Stimulated activated CD4-positive, alpha-beta T cell treated with anti-CD3 and anti-CD28 coated beads, TNF-alpha, amount 100 ng/mL, for 24 hours (primary cell): Measurements from ENCODE around the gene SLC25A48.
"Not testable (repeated sequence)": the region's sequence is repeated elsewhere in the genome, so short reads cannot be mapped to it uniquely, and the experiment has no call there.

Experiments
- DNase-seq, 3 experiments: peaks; one replicate each; pipeline ENCODE4 v3.0.0-alpha.2; 2020; ENCODE audit warnings: low read depth in 3 of 3

SLC25A48 gene

GRCh38 chr5:135857630-135858311 lies 23.3 kb downstream of the SLC25A48 start:
- DNase-seq: no peak

GRCh38 chr5:135859186-135859585 lies 24.7 kb downstream of the SLC25A48 start:
- not testable (repeated sequence) for DNase-seq

GRCh38 chr5:135859641-135860040 lies 25.2 kb downstream of the SLC25A48 start:
- DNase-seq: no peak

GRCh38 chr5:135861641-135862040 lies 27.2 kb downstream of the SLC25A48 start:
- no peak for DNase-seq

GRCh38 chr5:135862086-135862485 lies 27.6 kb downstream of the SLC25A48 start:
- no peak for DNase-seq

- DNase-seq: no peak
These were observed 28.3 kb downstream of the SLC25A48 start for GRCh38 chr5:135862744-135863143.

GRCh38 chr5:135864503-135865435 lies 30.3 kb downstream of the SLC25A48 start:
- no peak for DNase-seq

GRCh38 chr5:135866016-135866415 lies 31.6 kb downstream of the SLC25A48 start:
- DNase-seq: no peak

GRCh38 chr5:135867599-135867998 lies 33.1 kb downstream of the SLC25A48 start:
- no peak for DNase-seq

GRCh38 chr5:135868681-135869080 lies 34.2 kb downstream of the SLC25A48 start:
- DNase-seq: no peak

GRCh38 chr5:135869276-135869675 lies 34.8 kb downstream of the SLC25A48 start:
- DNase-seq: no peak

- DNase-seq: no peak
These were observed 35.5 kb downstream of the SLC25A48 start for GRCh38 chr5:135869935-135870334.

GRCh38 chr5:135871268-135871915 lies 36.9 kb downstream of the SLC25A48 start:
- no peak for DNase-seq

GRCh38 chr5:135873831-135874230 lies 39.4 kb downstream of the SLC25A48 start:
- no peak for DNase-seq

- no peak for DNase-seq
These were observed 40.0 kb downstream of the SLC25A48 start for GRCh38 chr5:135874461-135874860.

- DNase-seq: no peak
These were observed 41.1 kb downstream of the SLC25A48 start for GRCh38 chr5:135875567-135875966.

- no peak for DNase-seq
These were observed 41.7 kb downstream of the SLC25A48 start for GRCh38 chr5:135876146-135876545.

GRCh38 chr5:135877570-135878155 lies 43.2 kb downstream of the SLC25A48 start:
- DNase-seq: no peak

GRCh38 chr5:135878156-135878620 lies 43.7 kb downstream of the SLC25A48 start:
- DNase-seq: no peak

GRCh38 chr5:135879591-135879990 lies 45.1 kb downstream of the SLC25A48 start:
- DNase-seq: no peak

- DNase-seq: no peak
These were observed 45.8 kb downstream of the SLC25A48 start for GRCh38 chr5:135880278-135880677.

GRCh38 chr5:135880801-135881200 lies 46.3 kb downstream of the SLC25A48 start:
- no peak for DNase-seq
